Stimulated activated CD4-positive, alpha-beta T cell treated with anti-CD3 and anti-CD28 coated beads, TNF-alpha, amount 100 ng/mL, for 24 hours (primary cell): ENCODE results near the gene RGS10.
"Not testable (repeated sequence)": the region's sequence is repeated elsewhere in the genome, so short reads cannot be mapped to it uniquely, and the experiment has no call there.

Experiments
- DNase-seq, 3 experiments: peaks; one replicate each; pipeline ENCODE4 v3.0.0-alpha.2; 2020; ENCODE audit warnings: low read depth in 3 of 3

The RGS10 gene

DNA sequence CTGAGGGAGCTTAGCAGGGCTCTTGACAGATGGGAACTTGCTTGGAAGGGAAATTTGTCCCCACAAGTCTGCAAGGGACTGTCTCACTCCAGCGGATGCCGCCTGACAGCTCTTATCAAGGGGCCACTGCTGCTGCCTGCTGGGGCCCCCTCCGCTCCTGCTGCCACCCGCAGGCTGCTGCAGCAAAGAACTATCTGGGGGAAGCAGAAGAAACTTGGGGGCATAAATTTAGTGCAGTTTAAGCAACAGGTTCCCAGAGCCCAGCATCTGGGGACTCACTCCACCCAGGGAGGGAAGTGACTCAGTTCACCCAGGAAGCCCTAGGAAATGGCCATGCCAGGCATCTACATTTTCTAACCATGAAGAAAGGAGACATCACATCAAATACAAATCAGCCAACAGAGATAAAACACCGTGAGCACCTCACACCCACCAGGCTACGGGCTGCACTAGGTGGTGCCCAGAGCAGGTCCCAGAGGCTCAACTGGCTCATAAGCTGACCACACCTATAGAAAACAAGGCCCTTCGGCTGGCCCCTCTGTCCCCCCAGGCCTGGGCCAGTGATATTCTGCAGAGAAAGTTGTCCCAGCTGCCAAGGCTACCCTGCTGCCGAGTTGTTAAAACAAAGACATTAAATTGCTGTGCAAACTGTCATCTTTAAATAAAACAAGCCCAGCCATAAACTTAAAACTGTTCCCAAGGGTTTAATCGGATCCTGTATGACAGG, 3.7 kb downstream of the RGS10 start:
- DNase-seq = peak in 1 of 3 experiments; percentile 52

DNA sequence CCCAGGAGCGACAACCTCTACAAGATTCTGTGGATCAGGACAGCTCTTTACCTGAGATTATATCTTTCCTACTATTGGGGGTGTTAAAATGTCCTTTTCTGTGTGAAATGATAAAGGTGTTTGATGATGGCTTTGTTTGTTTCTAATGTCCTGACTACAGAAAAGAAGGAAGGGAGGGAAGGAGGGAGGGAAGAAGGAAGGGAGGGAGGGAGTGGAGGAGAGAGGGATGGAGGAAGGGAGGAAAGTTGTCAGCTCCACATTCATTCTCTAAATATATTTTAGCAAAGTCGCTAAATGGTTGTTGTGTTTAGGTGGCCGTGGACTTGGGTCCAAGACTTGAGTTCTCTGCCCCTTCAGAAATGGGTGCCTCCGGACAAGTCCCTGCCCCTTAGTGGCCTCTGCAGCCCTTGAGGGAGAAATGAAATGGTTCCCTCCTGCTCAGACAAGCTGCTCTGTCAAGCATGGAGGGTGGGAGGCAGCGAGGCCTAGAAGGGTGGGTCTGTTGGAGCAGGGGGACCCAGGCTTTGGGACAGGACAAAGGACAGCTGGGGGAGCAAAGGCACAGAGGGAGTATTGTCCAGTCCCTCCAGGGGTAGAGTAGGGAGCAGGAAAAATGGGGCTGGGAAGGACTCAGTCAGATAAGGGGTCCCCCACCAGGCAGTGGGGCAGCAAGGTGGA, 4.4 kb downstream of the RGS10 start:
- no peak for DNase-seq

DNA sequence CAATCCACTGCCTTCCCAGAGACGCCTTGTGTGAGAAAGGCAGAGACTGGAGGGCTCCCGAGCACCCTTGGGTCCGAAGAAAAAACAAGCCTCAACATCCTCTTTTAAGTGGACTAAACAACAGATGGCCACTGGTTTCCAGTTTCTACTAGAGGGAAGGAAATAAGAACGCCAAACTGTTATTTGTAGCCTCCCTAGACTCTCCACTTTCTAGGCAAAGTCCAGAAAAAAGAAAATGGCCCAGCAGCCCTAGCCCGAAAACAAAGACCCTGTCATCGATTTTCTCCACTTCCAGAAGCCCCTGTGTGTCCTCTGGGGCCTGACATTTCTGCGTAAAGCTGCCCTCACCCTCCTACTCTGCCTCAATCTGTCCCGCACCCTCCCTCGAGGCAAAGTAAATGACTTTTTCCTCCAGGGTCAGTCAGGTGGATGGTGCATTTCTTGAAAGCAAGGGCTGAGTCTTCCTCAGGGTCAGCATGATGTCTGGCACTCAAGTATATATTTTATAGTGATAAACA, 6.0 kb downstream of the RGS10 start:
- DNase-seq = no peak

DNA sequence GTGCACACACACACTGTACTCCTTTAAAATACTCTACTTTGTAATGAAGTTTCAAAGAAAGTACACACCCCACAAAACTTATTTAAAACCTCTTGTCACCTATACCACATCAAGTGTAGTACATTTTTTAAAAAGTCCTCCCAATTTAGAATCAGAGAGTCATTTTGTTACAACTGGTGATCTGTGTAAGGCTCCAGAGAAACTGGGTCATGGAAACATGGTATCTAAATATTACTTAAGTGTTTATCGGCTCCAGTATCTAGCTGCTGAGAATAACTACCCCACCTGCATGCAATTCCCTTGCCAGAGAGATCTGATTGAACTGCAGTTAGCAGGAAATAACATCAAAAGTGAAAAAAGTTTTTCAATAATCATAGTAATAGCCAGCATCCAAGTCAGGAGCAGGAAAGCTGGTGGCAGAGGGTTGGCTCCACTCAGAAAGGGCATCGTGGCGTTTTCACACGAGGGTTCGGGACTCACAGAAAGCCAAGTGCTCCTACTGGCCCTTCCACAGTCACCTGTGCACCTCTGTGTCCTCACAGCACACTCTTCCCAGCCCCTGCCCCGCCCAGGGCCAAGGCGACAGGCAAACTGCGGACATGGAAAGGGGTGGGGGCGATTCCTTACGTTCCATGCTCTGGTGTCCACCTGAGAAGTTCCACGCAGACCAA, 6.5 kb downstream of the RGS10 start:
- DNase-seq = no peak

DNA sequence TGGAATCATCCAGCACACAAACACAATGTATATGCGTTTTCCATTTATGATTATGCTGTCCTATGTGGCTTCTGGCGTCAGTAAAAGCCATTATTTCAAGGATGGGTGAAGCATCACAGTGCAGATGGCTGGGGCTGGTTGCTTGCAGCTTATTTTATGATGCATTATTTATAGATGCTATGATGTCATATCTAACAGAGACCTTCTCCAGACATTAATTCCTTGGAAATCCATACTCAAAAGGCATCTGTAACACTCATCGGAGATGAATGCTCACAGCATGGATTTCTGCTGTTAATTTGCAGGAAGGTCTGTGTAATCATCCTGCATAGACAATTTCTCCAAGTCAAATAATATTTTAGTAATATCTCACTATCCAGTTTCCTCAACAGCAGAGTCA, 7.2 kb downstream of the RGS10 start:
- no peak for DNase-seq

DNA sequence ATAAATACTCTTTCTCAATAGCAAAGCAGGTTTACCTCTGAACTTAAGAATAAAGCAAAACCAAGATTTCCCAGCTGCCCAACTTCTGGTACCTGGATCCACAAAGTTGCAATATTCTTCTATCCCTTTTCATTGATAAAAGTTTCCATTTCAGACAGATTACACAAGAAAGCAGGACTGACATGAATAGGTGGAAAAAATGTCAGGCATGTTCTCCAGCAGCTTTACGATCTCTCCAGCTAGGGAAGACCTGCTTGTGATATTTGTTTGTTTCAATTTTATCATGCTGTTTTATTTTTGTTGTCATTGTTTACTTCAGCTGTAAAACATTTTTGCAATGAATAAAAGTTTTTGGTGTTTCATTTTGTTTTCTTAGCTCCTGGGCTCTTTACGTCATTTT, 9.0 kb downstream of the RGS10 start:
- DNase-seq = no peak

DNA sequence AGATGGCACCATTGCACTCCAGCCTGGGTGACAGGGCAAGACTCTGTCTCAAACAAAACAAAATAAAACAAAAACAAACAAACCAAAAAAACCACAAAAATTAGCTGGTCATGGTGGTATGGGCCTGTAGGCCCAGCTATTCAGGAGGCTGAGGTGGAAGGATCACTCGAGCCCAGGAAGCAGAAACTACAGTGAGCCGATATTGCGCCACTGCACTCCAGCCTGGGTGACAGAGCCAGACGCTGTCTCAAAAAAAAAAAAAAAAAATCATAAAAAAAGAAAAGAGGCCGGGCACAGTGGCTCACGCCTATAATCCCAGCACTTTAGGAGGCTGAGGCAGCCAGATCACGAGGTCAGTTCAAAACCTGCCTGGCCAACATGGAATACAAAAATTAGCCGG, 9.7 kb downstream of the RGS10 start:
- not testable (repeated sequence) for DNase-seq

DNA sequence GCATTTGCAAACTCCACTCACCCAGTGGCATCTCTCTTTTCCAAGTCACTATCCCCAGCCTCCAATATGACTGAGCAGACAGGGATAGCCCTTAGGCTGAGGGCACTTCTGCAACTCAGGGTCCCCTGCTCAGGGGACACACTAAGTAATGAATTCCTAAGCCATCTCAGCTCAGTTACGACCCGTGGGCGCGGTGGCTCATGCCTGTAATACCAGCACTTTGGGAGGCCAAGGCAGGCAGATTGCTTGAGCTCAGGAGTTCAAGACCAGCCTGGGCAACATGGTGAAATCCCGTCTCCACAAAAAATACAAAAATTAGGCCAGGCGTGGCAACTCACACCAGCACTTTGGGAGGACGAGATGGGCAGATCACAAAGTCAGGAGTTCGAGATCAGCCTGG, 10.3 kb downstream of the RGS10 start:
- not testable (repeated sequence) for DNase-seq

DNA sequence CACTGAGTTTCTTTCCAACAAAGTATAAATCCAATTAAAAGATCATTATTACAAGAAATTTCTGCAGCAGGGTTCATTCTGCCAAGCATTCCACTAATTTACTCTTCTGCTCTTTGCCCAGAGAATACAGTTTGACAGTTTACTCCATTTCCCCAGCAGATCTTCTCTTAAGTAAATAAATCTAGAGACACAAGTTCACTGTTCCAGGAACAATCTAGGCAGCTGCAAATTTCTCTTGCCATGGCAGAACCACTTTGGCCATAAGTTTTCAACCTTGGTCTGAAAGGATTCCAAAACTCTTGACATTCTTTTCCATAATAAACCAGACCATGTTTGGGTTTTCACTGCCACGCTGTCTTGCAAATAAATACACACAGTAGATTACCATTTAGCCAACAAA, 11.5 kb downstream of the RGS10 start:
- DNase-seq = no peak

DNA sequence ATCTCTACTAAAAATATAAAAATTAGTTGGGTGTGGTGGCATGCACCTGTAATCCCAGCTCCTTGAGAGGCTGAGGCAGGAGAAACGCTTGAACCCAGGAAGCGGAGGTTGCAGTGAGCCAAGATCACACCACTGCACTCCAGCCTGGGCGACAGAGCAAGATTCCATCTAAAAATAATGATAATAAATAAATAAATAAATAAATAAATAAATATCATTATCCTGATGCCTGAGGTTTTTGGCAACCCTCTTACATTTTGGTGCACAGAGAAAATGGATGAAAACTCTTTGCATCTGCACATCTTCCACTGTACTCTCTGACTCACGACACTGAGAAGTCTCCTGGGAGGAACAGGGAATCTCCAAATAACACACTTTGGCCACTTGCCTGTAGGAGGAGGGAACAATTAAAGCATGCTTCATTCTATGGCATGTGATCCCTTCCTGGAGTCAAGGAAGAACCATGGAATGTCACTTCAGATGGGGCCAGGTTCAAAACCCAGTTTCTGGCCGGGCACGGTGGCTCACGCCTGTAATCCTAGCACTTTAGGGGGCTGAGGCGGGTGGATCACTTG, 13.8 kb downstream of the RGS10 start:
- DNase-seq = not testable (repeated sequence)

DNA sequence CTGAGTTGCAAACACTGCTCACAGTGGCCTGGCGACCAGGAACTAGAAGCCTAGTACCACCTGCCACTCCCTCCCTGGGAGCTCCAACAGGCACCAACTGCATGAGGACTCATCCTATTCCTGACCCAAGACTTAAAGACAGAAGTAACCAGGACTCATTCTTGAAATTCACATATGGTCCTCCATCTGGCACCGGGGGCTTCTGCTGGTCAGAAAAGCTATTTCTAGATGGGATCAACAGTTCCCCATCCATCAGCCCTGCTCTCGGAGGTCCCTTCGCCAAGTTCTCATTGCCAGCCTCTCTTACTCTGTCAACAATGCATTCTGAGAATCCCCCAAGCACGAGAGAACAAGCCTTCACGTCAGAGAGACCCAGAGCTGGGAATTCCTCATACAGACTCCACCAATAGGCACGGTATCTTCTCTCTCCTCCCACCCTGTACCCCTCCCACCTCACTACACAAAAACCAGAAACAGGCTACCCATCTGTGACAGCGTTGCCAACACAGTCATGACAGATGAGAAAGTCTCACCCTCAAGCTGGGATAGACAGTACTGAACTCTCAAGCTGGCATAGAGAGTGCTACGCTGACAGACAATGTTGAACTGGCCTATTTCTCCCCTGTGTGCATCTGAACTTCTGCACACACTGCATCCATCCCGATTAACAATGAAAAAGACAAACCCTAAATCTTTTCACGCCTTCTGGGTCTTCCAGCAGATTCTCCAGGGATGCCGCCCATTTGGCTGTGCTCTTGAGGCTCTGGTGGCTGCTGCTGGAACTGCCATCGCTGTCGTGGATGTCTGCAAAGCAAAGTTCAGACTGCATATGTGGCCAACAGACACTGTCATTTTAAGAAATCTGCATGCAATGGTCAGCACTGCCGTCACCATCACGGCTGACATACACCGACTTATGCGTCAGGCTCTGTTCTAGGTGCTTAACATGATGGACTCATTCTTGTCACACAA, 15.6 kb downstream of the RGS10 start:
- no peak for DNase-seq

DNA sequence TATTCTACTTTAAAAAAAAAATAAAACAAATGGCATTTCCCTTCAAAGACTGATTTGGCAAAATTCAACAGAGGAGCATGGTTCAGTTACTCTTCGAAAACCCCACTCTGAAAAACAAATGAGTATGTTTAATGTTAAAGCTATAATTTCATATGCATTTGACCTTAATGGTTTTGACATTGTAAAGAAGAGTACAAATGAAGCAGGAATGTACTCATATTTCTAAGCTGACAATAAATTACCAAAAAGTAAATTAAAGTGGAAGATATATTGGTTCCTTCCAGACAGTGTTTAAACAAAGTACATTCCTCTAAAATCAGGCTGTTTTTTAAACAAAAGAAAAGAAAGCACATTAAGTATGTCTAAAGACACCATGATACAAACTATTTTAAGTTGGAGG, 16.4 kb downstream of the RGS10 start:
- DNase-seq = no peak

DNA sequence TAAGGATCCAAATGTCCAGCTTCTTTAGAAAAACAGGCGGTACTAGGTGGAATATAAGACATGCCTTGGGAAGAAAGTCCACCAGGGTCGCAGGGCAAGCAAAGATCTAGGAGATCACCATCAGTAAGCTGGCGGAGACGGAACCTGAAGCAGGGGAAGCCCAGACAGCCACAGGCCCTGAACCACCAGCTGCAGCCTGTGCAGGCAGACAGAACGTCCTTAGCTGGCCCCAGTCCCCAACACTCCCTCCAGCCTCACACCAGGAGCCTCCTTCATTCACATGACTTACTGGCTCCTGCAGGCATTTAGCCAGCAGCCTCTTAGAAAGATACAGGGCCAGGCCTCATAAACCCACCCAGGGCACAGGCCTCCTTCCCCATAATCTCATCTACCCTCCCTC, 17.4 kb downstream of the RGS10 start:
- no peak for DNase-seq

DNA sequence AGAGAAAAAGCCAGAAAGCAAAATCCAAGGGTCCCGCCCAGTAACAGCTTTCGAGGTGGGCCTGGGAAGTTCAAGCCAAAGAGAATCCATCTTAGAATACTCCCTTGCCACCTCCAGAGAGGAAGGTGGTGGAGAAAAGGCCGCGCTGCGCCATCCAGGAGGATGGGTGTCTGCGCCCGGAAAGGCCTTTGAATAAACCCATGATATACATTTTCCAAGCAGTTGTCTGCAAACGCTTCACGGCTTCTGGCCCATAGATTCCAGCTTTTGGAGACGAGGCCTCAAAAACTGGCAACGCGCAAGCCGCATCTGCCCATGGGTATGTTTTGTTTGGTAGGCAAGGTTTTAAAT, 17.8 kb downstream of the RGS10 start:
- no peak for DNase-seq

DNA sequence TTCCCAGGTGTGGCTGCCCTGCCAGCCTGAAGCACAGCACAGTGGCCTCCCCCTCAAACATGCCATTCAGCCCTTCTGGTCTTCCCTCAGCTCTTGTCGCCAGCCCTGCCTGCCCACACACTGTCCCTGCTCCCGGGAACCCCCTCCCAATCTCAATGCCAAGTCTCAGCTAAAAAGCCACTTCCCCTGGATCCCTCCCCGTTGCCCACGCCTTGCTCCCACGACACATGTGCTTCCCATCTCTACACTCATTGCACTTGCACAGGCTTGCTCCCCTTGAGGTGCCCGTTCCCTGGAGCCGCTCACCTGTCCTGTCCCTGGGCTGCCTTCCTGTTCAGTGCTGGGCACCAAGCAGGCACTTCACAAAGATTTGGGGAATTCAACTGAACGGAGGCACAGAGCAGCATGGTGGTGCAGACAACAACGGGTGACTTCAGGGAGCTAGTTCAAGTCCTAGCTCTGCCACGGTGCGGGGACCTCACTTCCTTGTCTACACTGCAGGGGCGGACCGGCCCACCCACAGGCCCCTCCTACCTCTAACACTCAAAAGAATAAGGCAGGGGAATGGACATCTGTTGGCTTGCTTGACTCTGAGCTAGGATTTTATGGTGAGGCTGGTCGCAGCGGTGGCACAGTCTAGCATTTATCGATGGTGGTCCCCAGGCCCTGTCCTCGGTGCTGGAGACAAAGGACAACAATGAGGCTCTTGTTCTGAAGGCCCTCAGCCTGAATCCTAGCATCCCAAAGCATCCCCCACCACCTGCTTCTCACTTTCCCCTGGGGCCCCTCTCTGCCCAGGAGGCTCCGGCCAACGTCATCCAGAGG, 18.4 kb downstream of the RGS10 start:
- no peak for DNase-seq

DNA sequence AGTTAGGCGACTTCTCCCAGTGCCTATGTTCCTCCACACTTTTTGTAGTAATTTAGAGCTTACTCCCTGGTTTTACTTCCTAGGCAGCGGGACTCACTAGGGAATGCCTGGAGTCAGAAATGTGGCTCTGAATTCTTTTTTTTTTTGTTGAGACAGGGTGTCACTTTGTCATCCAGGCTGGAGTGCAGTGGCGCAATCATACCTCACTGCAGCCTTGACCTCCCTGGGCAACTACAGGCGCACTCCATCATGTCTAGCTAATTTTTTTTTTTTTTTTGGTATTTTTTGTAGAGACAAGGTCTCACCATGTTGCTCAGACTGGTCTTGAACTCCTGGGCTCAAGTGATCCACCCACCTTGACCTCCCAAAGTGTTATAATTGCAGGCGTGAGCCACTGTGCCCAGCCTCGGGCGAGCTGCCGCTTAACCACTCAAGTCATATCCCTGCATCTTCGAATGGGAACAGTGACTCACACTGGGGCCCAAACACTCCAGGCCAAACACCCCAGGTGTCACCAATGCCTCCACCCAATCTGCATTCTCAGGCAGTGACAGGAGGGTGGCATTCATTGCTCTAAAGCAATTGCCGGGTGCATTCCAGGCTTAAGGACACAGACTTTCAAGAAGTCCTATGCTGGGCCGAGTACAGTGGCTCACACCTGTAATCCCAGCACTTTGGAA, 19.6 kb downstream of the RGS10 start:
- no peak for DNase-seq

DNA sequence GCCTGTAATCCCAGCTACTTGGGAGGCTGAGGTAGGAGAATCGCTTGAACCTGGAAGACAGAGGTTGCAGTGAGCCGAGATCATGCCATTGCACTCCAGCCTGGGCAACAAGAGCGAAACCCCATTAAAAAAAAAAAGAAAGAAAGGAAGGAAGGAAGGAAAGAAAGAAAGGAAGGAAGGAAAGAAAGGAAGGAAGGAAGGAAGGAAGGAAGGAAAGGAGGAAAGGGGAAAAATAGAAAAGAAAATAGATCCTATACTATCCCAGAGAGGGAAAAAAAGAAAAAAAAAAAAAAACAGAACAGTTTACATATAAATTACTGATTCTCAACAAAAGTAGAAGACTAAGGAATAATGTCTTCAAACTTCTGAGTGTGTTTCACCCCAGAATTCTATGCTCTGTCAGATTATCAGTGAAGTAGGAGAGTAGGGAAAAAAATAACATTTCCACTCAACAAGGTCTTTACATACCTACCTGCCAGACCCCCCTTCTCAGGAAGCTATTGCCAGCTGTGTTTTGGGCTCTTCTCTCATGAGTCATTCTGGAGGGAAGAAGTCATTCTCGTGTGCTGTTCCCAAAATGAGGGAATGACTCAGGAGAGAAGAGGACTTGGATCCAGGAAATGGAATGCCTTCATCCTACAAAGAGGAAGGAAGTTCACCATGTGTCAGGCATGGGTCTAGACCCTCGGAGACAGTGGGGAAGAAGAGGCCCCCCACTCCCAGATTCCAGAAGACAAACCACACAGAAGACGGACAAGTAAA, 20.9 kb downstream of the RGS10 start:
- DNase-seq = no peak

DNA sequence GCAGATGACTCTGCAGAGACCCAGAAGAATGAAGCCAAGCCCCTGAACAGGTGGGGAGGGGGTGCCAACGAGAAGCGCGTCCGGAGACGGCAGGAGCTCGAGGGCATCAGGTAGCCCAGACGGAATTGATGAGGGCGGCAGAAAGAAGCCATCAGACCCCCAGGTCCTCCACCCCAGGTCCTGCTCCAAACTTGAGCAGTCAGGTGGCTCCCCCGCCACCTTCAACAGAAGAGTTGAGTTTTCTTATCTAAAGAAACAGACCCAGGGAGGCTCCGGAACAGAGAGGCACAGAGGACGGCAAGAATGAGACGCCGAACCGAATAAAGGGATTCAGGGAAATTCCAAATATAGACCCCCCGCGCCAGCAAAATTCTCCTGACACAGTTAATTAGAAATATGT, 22.2 kb downstream of the RGS10 start:
- DNase-seq = no peak

DNA sequence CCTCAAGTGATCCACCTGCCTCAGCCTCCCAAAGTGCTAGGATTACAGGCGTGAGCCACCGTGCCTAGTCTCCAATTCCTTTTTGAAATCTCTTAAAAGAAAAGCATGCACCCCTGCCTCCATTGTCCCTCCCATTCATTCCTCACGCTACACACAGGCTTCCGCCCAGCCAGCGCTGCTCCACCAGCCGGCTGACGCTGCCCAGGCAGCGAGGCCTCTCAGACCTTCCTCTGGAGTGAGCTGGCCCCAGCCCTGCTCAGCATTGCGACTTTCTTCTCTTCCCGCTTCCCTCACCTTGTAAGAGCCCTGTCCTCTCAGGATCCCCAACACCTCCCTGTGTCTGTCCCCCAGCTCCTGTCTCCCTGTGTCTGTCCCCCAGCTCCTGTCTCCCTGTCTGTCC, 23.6 kb downstream of the RGS10 start:
- DNase-seq = no peak
